Fibroblast of lung (primary cell): ENCODE measurements around the gene ERCC6L2. TPM values are rescaled to one million over a fixed set of nuclear protein-coding genes. Genes with fewer than 3 reads are reported as not detected.

Source experiments
- DNase-seq, 2 donors: peaks; one replicate each; pipeline versions ENCODE4 v3.0.0 to v3.0.0-alpha.2; 2010; ENCODE audit warnings: low read depth in 2 of 2
- H2AFZ ChIP-seq: 2 replicates; pipeline ENCODE4 v1.5.1; 2012; ENCODE audit warnings: low read length, control low read depth, inconsistent platforms
- H3K27ac ChIP-seq: 2 replicates; pipeline ENCODE4 v1.5.1; 2011; ENCODE audit warnings: low read length, control low read depth; ENCODE audit not compliant: insufficient read depth
- H3K27me3 ChIP-seq: 2 replicates; pipeline ENCODE4 v1.5.1; 2011; ENCODE audit warnings: mild to moderate bottlenecking, low read length; ENCODE audit not compliant: control insufficient read depth, insufficient read depth
- H3K36me3 ChIP-seq: 2 replicates; pipeline ENCODE4 v1.5.1; 2011; ENCODE audit warnings: low read length; ENCODE audit not compliant: control insufficient read depth, insufficient read depth
- H3K4me1 ChIP-seq: 2 replicates; pipeline ENCODE4 v1.5.1; 2011; ENCODE audit warnings: low read length; ENCODE audit not compliant: control insufficient read depth, insufficient read depth; ENCODE audit errors: extremely low read depth
- H3K4me2 ChIP-seq: 2 replicates; pipeline ENCODE4 v1.5.1; 2011; ENCODE audit warnings: low read length, control low read depth; ENCODE audit not compliant: insufficient read depth; ENCODE audit errors: extremely low read depth
- H3K4me3 ChIP-seq, 4 experiments: fragments of 200-600 bp in 1 of 4; sonication (generic) in 1 of 4; replicated peaks in 1 of 4; 2 replicates each; pipeline ENCODE4 v1.5.1; 2011 to 2016; ENCODE audit warnings: low read length in 4 of 4, low read depth in 3 of 4, mild to moderate bottlenecking in 3 of 4, control low read depth in 2 of 4, inconsistent platforms in 1 of 4, mixed read lengths in 1 of 4; ENCODE audit not compliant: insufficient read depth in 1 of 4; ENCODE audit errors: control extremely low read depth in 1 of 4
- H3K79me2 ChIP-seq: 2 replicates; pipeline ENCODE4 v1.5.1; 2012; ENCODE audit warnings: mild to moderate bottlenecking, low read length, inconsistent platforms; ENCODE audit not compliant: control insufficient read depth, insufficient read depth
- H3K9ac ChIP-seq: 2 replicates; pipeline ENCODE4 v1.5.1; 2011; ENCODE audit warnings: mild to moderate bottlenecking, low read length, control low read depth; ENCODE audit not compliant: insufficient read depth
- H3K9me3 ChIP-seq: 2 replicates; pipeline ENCODE4 v1.5.1; 2012; ENCODE audit warnings: low read depth, low read length; ENCODE audit not compliant: control insufficient read depth, insufficient read depth
- H4K20me1 ChIP-seq: 2 replicates; pipeline ENCODE4 v1.5.1; 2011; ENCODE audit warnings: low read length; ENCODE audit not compliant: control insufficient read depth, insufficient read depth; ENCODE audit errors: extremely low read depth
- EZH2 ChIP-seq: IDR thresholded peaks from 2 replicates; pipeline ENCODE4 v1.5.1; 2012; ENCODE audit warnings: low read length, control low read depth, mild to moderate bottlenecking; ENCODE audit errors: missing control alignments
- polyA plus RNA-seq, 2 donors: library from polyadenylated mRNA; depleted of rRNA in 1 of 2; stranded (reverse) in 1 of 2; unstranded in 1 of 2; fragments of >200 nt; gene quantifications; 2 replicates each; pipeline ENCODE4 v1.2.1, GENCODE V29; 2011 to 2012; ENCODE audit warnings: missing spikeins in 1 of 2
- total RNA-seq: library from RNA; depleted of rRNA; stranded (reverse); fragments of >200 nt; gene quantifications from 2 replicates; pipeline ENCODE4 v1.2.1, GENCODE V29; 2014
- TF ChIP-seq, protein P1 (sequence below), 2 donors: IDR thresholded peaks in 1 of 2; conservative IDR thresholded peaks in 1 of 2; 1 replicate in 1 of 2; 2 replicates in 1 of 2; pipeline ENCODE4 v1.5.1; 2011 to 2012; ENCODE audit warnings: low read length in 2 of 2, control low read depth in 1 of 2, inconsistent platforms in 1 of 2, low read depth in 1 of 2, mild to moderate bottlenecking in 1 of 2

Gene ERCC6L2
- total and polyA plus RNA-seq, 2 donors (not counting 1 experiment from before 2014, with no cell fraction given), result 45.0 to 117 TPM

DNA sequence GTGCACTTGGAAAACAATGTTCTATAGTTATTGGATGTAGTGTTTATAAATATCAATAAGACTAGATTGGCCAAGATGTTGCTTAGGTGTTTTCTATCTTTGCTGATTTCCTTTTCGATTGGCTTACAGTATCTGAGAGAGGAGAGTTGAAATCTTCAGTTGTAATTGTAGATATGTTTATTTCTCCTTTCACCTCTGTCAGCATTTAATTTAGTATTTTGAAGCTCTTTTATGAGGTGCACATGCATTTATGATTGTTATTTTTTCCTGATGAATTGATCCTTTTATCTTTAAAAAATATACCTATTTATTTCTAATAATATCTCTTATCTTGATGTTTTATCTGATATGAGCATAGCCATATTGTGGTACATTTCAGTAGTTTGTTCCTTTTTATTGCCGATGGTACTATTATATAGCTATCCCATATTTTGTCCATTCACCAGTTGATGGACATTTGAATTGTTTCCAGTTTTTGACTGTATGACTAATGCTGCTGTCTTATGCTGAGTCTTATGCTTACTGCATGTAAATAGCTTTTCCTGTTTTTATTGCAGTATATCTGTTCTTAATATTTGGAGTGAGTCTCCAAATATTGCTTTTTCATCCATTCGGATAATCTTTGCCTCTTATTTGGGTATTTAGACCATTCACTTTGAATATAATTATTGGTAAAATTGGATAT, 34.7 kb downstream of the ERCC6L2 start:
- no peak overlapping the region for H3K4me3 ChIP-seq
- DNase-seq, result no peak
- H4K20me1 ChIP-seq, result no peaks in the 10 kb centered on the region
- H3K9me3 ChIP-seq, result no peaks in the 10 kb centered on the region
- no peak overlapping the region for H3K4me2 ChIP-seq
- no peak overlapping the region for H3K9ac ChIP-seq
- H3K27me3 ChIP-seq, result no peaks in the 10 kb centered on the region
- no peak overlapping the region for H3K27ac ChIP-seq
- TF ChIP-seq, protein P1, sequence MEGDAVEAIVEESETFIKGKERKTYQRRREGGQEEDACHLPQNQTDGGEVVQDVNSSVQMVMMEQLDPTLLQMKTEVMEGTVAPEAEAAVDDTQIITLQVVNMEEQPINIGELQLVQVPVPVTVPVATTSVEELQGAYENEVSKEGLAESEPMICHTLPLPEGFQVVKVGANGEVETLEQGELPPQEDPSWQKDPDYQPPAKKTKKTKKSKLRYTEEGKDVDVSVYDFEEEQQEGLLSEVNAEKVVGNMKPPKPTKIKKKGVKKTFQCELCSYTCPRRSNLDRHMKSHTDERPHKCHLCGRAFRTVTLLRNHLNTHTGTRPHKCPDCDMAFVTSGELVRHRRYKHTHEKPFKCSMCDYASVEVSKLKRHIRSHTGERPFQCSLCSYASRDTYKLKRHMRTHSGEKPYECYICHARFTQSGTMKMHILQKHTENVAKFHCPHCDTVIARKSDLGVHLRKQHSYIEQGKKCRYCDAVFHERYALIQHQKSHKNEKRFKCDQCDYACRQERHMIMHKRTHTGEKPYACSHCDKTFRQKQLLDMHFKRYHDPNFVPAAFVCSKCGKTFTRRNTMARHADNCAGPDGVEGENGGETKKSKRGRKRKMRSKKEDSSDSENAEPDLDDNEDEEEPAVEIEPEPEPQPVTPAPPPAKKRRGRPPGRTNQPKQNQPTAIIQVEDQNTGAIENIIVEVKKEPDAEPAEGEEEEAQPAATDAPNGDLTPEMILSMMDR (conservative IDR thresholded peaks at IDR 0.05 in 1 of 2, IDR thresholded peaks at IDR 0.05 in 1 of 2; ENCODE audit: low read depth in 1 of 2, low read length in 2 of 2), result no peak
- TF ChIP-seq EZH2, result no peak
- no peaks in the 10 kb centered on the region for H3K79me2 ChIP-seq
- no peak overlapping the region for H2AFZ ChIP-seq
- H3K4me1 ChIP-seq, result no peaks in the 10 kb centered on the region
- H3K36me3 ChIP-seq, result no peaks in the 10 kb centered on the region

DNA sequence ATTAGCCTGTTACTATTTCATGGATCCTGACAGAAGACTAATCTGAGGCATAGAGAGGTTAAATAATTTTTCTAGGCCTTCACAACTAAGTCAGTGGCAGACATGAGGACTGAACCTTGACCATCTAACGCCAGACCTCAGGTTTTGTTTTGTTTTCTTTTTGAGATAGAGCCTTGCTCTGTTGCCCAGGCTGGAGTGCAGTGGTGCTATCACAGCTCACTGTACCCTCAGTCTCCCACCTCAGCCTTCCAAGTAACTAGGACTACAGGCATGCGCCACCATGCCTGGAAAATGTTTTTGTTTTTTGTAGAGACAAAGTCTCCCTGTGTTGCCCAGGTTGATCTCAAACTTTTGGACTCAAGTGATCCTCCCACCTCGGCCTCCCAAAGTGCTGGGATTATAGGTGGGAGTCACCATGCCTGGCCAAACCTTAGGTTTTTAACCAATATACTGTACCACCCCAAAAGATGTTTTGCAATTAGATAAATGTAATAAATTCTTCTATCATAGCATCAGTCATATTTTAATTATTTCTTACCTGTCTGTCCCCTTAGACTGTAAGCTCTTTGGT, 35.4 kb downstream of the ERCC6L2 start:
- Histone ChIP-seq H3K4me3 (no peak overlapping the region), H3K9ac (no peak overlapping the region), H3K36me3 (no peaks in the 10 kb centered on the region), H2AFZ (no peak overlapping the region), H3K9me3 (no peaks in the 10 kb centered on the region), H4K20me1 (no peaks in the 10 kb centered on the region), H3K4me2 (no peak overlapping the region), H3K27ac (no peak overlapping the region), H3K79me2 (no peaks in the 10 kb centered on the region), H3K27me3 (no peaks in the 10 kb centered on the region), H3K4me1 (no peaks in the 10 kb centered on the region)
- TF ChIP-seq, protein P1 (conservative IDR thresholded peaks at IDR 0.05 in 1 of 2, IDR thresholded peaks at IDR 0.05 in 1 of 2; ENCODE audit: low read depth in 1 of 2, low read length in 2 of 2), result no peak
- no peak for DNase-seq

DNA sequence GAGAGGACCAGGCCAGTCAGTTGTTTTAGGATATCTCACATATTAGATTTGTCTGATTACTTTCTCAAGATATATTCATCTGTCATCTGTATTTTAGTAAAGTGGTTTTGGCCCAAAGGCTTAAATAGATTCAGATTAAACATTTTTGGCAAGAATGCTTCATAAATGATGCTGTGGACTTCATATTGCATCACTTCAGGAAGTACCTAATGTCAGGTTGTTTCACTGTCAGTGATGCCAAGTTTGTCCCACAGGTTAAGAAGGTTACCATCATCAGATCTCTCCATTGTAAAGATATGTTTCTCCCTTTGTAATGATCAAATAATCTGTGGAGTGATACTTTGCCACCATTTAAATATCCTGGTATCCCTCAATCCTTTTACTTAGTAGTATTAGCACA, 37.3 kb downstream of the ERCC6L2 start:
- TF ChIP-seq EZH2, result no peak
- Histone ChIP-seq H4K20me1 (no peaks in the 10 kb centered on the region), H3K36me3 (no peaks in the 10 kb centered on the region), H3K4me3 (no peak overlapping the region), H3K79me2 (no peaks in the 10 kb centered on the region), H3K27me3 (no peaks in the 10 kb centered on the region), H3K4me1 (no peaks in the 10 kb centered on the region), H3K9me3 (no peaks in the 10 kb centered on the region), H3K27ac (no peak overlapping the region), H2AFZ (no peak overlapping the region), H3K9ac (no peak overlapping the region), H3K4me2 (no peak overlapping the region)
- no peak for DNase-seq
